HG03457 (cell line): ENCODE data around the gene BRD7.
"Not testable (repeated sequence)": the region's sequence is repeated elsewhere in the genome, so short reads cannot be mapped to it uniquely, and the experiment has no call there.

Source experiments
- ATAC-seq: cut with Tn5 transposase; IDR thresholded peaks from one replicate; pipeline ENCODE4 v1.9.1; 2021; ENCODE audit warnings: moderate number of reproducible peaks; ENCODE audit not compliant: unreplicated experiment

Gene BRD7

GRCh38 chr16:50360033-50360778, 8.6 kb downstream of the BRD7 start:
- ATAC-seq: no peak

- no peak for ATAC-seq
Measured at GRCh38 chr16:50359626-50360025, 9.2 kb downstream of the BRD7 start.

- ATAC-seq: no peak
Measured at GRCh38 chr16:50354629-50355456, 13.9 kb downstream of the BRD7 start.

GRCh38 chr16:50354082-50354481, 14.7 kb downstream of the BRD7 start:
- ATAC-seq: no peak

- no peak for ATAC-seq
Measured at GRCh38 chr16:50351952-50352351, 16.8 kb downstream of the BRD7 start.

- ATAC-seq: no peak
Measured at GRCh38 chr16:50351116-50351515, 17.7 kb downstream of the BRD7 start.

- not testable (repeated sequence) for ATAC-seq
Measured at GRCh38 chr16:50345210-50345609, 23.6 kb downstream of the BRD7 start.

GRCh38 chr16:50343566-50343965, 25.2 kb downstream of the BRD7 start:
- ATAC-seq: not testable (repeated sequence)

- no peak for ATAC-seq
Measured at GRCh38 chr16:50340578-50340977, 28.2 kb downstream of the BRD7 start.

- ATAC-seq: no peak
Measured at GRCh38 chr16:50338371-50339231, 30.2 kb downstream of the BRD7 start.

GRCh38 chr16:50336884-50337283, 31.9 kb downstream of the BRD7 start:
- no peak for ATAC-seq

- ATAC-seq: peak; percentile 48
Measured at GRCh38 chr16:50335196-50335958, 33.4 kb downstream of the BRD7 start.

GRCh38 chr16:50334106-50334975, 34.4 kb downstream of the BRD7 start:
- ATAC-seq: no peak

- no peak for ATAC-seq
Measured at GRCh38 chr16:50332599-50332998, 36.2 kb downstream of the BRD7 start.

- no peak for ATAC-seq
Measured at GRCh38 chr16:50331570-50331969, 37.2 kb downstream of the BRD7 start.

- no peak for ATAC-seq
Measured at GRCh38 chr16:50329446-50330189, 39.2 kb downstream of the BRD7 start.

GRCh38 chr16:50326835-50327465, 41.8 kb downstream of the BRD7 start:
- ATAC-seq: peak; percentile 55

GRCh38 chr16:50326264-50326663, 42.5 kb downstream of the BRD7 start:
- ATAC-seq: no peak
